Neural progenitor cell (in vitro differentiated cells): ENCODE results near the gene CACNG7.

Experiments used
- EZH2 ChIP-seq: fragments of 200-600 bp; sonication (generic); IDR thresholded peaks from 2 replicates; pipeline ENCODE4 v1.6.1; 2017; ENCODE audit warnings: antibody characterized with exemption, mild to moderate bottlenecking, moderate library complexity
- TF ChIP-seq, protein P1 (sequence below): fragments of 200-600 bp; sonication (generic); IDR thresholded peaks from 2 replicates; pipeline ENCODE4 v1.5.1; 2017; ENCODE audit warnings: antibody characterized with exemption, mild to moderate bottlenecking

DNA sequence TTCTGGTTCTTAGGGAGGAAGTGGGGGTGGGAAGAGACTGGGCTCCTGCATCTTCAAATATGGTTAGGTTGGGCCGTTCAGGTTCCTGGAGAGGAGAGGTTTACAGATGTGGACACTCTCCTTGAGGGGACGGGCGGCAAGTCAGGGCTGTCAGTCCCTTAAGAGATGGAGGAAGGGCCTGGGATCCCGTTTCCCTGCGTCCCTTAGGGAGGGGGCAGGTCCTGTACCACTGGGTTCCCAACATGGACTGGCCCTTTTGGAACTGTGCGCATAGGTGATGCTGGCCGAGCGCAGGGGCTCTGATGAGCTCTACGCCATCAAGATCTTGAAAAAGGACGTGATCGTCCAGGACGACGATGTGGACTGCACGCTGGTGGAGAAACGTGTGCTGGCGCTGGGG is 10.9 kb upstream of the CACNG7 start:
- TF ChIP-seq, protein P1, sequence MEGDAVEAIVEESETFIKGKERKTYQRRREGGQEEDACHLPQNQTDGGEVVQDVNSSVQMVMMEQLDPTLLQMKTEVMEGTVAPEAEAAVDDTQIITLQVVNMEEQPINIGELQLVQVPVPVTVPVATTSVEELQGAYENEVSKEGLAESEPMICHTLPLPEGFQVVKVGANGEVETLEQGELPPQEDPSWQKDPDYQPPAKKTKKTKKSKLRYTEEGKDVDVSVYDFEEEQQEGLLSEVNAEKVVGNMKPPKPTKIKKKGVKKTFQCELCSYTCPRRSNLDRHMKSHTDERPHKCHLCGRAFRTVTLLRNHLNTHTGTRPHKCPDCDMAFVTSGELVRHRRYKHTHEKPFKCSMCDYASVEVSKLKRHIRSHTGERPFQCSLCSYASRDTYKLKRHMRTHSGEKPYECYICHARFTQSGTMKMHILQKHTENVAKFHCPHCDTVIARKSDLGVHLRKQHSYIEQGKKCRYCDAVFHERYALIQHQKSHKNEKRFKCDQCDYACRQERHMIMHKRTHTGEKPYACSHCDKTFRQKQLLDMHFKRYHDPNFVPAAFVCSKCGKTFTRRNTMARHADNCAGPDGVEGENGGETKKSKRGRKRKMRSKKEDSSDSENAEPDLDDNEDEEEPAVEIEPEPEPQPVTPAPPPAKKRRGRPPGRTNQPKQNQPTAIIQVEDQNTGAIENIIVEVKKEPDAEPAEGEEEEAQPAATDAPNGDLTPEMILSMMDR, result no peak
- TF ChIP-seq EZH2, result no peak
